Measurements from ENCODE around the gene TIMP2.
"Not testable (repeated sequence)": the region's sequence is repeated elsewhere in the genome, so short reads cannot be mapped to it uniquely, and the experiment has no call there.

Gene TIMP2

GRCh38 chr17:78947235-78948149 is 22.3 kb upstream of the TIMP2 start:
- Histone ChIP-seq H3K9ac (ENCODE audit: low read depth, low read length) (no peak overlapping the region), H3K36me3 (ENCODE audit: insufficient read depth, low read length) (no peaks in the 10 kb centered on the region), H3K9me3 (ENCODE audit: control insufficient read depth, insufficient read depth, low read length) (peaks cover 8% of the 10 kb centered on the region; the same call in 1 of the 2 replicates), H3K4me1 (ENCODE audit: insufficient read depth, low read length) (peaks cover 9% of the 10 kb centered on the region; the same call in 1 of the 2 replicates)

GRCh38 chr17:78946631-78947030 is 21.4 kb upstream of the TIMP2 start:
- Histone ChIP-seq H3K36me3 (ENCODE audit: insufficient read depth, low read length) (no peaks in the 10 kb centered on the region), H3K4me1 (ENCODE audit: insufficient read depth, low read length) (peaks cover 9% of the 10 kb centered on the region; the same call in 1 of the 2 replicates), H3K9ac (ENCODE audit: low read depth, low read length) (no peak overlapping the region), H3K9me3 (ENCODE audit: control insufficient read depth, insufficient read depth, low read length) (peaks cover 8% of the 10 kb centered on the region; the same call in 1 of the 2 replicates)

GRCh38 chr17:78946131-78946530 is 20.9 kb upstream of the TIMP2 start:
- no peak overlapping the region for H3K9ac ChIP-seq (ENCODE audit: low read depth, low read length)

DNA sequence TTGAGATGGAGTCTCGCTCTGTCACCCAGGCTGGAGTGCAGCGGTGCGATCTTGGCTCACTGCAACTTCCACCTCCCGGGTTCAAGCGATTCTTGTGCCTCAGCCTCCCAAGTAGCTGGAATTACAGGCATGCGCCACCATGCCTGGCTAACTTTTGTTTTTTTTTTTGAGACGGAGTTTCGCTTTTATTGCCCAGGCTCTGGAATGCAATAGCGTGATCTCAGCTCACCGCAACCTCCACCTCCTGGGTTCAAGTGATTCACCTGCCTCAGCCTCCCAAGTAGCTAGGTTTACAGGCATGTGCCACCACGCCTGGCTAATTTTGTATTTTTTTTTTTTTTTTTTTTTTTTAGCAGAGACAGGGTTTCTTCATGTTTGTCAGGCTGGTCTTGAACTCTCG is 20.3 kb upstream of the TIMP2 start:
- H3K9me3 ChIP-seq (ENCODE audit: control insufficient read depth, insufficient read depth, low read length); H3K9ac ChIP-seq (ENCODE audit: low read depth, low read length); H3K36me3 ChIP-seq (ENCODE audit: insufficient read depth, low read length): not testable (repeated sequence)
- peaks cover 13% of the 10 kb centered on the region; the same call in 1 of the 2 replicates for H3K4me1 ChIP-seq (ENCODE audit: insufficient read depth, low read length)

More at GRCh38 chr17:78946131-78946530, 20.9 kb upstream of the TIMP2 start:
- Histone ChIP-seq H3K4me1 (ENCODE audit: insufficient read depth, low read length) (peaks cover 9% of the 10 kb centered on the region; the same call in 1 of the 2 replicates), H3K9me3 (ENCODE audit: control insufficient read depth, insufficient read depth, low read length) (peaks cover 4% of the 10 kb centered on the region; the same call in 1 of the 2 replicates), H3K36me3 (ENCODE audit: insufficient read depth, low read length) (no peaks in the 10 kb centered on the region)

DNA sequence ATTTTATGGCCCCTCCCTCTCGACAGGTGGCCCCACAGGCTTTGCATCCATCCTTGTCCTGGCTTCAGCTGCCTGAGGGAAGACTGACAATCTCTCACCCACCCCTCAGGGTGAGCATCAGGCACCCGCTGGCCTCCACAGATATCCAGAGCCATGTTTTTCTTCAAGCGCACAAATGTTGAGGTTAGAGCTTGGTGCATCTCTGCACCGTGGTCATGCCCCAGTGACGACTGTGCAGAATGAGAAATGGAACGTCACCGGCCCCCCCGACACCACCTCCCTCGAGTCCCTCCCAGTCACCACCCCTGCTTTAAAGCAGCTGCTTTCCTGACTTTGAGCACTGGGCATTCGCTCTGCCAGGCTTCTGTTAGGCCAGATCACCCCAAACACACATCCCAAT is 19.8 kb upstream of the TIMP2 start:
- Histone ChIP-seq H3K36me3 (ENCODE audit: insufficient read depth, low read length) (no peaks in the 10 kb centered on the region), H3K9me3 (ENCODE audit: control insufficient read depth, insufficient read depth, low read length) (no peaks in the 10 kb centered on the region), H3K4me1 (ENCODE audit: insufficient read depth, low read length) (peaks cover 14% of the 10 kb centered on the region; the same call in 1 of the 2 replicates), H3K9ac (ENCODE audit: low read depth, low read length) (no peak overlapping the region)

DNA sequence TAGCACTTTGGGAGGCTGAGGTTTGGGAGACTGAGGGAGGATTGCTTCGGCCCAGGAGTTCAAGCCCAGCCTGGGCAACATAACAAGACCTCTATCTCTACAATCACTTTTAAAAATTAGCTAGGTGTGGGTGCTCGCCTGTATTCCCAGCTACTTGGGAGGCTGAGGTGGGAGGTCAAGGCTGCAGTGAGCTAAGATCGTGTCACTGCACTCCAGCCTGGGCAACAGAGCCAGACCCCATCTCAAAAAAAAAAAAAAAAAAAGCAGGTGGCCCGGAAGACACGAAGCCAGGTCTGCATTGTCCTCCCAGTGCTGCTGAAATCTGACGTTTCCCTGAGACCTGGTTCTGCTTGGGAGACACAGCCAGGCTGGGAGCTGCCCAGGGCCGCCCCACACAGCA is 18.8 kb upstream of the TIMP2 start:
- Histone ChIP-seq H3K4me1 (ENCODE audit: insufficient read depth, low read length) (peaks cover 19% of the 10 kb centered on the region; the same call in 1 of the 2 replicates), H3K36me3 (ENCODE audit: insufficient read depth, low read length) (no peaks in the 10 kb centered on the region), H3K9me3 (ENCODE audit: control insufficient read depth, insufficient read depth, low read length) (no peaks in the 10 kb centered on the region), H3K9ac (ENCODE audit: low read depth, low read length) (no peak overlapping the region)

GRCh38 chr17:78940708-78941107 is 15.5 kb upstream of the TIMP2 start:
- Histone ChIP-seq H3K9ac (ENCODE audit: low read depth, low read length) (no peak overlapping the region), H3K9me3 (ENCODE audit: control insufficient read depth, insufficient read depth, low read length) (no peaks in the 10 kb centered on the region), H3K36me3 (ENCODE audit: insufficient read depth, low read length) (no peaks in the 10 kb centered on the region), H3K4me1 (ENCODE audit: insufficient read depth, low read length) (peaks cover 13% of the 10 kb centered on the region; the same call in 1 of the 2 replicates)

DNA sequence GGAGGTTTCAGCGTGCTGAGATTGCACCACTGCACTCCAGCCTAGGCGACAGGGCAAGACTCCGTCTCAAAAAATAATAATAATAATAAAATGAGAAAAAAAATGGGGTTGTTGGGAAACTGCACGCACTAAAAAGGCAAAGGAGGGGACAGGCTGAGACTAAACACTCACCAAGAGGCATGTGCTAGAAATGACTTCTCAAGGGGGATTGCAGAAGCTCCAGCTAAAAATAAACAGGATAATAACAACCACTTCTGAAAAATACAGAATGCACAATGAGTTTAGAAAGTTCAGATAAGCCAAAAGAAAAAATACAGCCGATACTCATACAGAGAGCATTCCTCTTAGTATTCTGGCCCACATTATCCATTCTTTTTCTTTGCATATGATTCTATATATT is 15.1 kb upstream of the TIMP2 start:
- H3K4me1 ChIP-seq (ENCODE audit: insufficient read depth, low read length), result peaks cover 16% of the 10 kb centered on the region; the same call in 1 of the 2 replicates
- H3K9ac ChIP-seq (ENCODE audit: low read depth, low read length), result no peak overlapping the region
- no peaks in the 10 kb centered on the region for H3K9me3 ChIP-seq (ENCODE audit: control insufficient read depth, insufficient read depth, low read length)

DNA sequence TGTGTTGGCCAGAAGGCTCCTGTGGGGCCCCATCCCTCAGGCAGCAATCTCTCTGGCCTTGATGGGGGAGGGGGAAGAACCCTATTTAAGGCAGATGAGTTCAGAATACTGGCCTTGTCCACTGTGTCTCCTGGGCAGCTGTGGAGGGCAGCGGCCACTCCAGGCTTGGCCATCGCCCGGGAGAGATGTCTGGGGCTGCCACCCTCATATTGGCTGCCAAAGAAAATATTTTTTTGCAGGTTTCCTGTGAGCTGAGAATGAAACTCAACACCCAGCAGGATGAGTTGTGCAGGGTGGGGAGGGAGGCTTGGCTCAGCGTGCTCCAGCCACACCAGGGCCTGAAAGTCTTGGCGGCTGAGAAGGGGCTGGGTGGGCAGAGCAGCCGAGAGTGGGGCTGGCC is 14.4 kb upstream of the TIMP2 start:
- Histone ChIP-seq H3K9ac (ENCODE audit: low read depth, low read length) (no peak overlapping the region), H3K9me3 (ENCODE audit: control insufficient read depth, insufficient read depth, low read length) (no peaks in the 10 kb centered on the region), H3K4me1 (ENCODE audit: insufficient read depth, low read length) (peaks cover 20% of the 10 kb centered on the region; the same call in 1 of the 2 replicates)

More for the DNA sequence above, 15.1 kb upstream of the TIMP2 start:
- H3K36me3 ChIP-seq (ENCODE audit: insufficient read depth, low read length), result no peaks in the 10 kb centered on the region

GRCh38 chr17:78937561-78937960 is 12.4 kb upstream of the TIMP2 start:
- H3K4me1 ChIP-seq (ENCODE audit: insufficient read depth, low read length), result peaks cover 36% of the 10 kb centered on the region; the same call in 1 of the 2 replicates
- H3K36me3 ChIP-seq (ENCODE audit: insufficient read depth, low read length), result no peaks in the 10 kb centered on the region
- no peaks in the 10 kb centered on the region for H3K9me3 ChIP-seq (ENCODE audit: control insufficient read depth, insufficient read depth, low read length)
- H3K9ac ChIP-seq (ENCODE audit: low read depth, low read length), result no peak overlapping the region

More for the DNA sequence above, 14.4 kb upstream of the TIMP2 start:
- H3K36me3 ChIP-seq (ENCODE audit: insufficient read depth, low read length), result no peaks in the 10 kb centered on the region

GRCh38 chr17:78935419-78936323 is 10.5 kb upstream of the TIMP2 start:
- Histone ChIP-seq H3K9me3 (ENCODE audit: control insufficient read depth, insufficient read depth, low read length) (no peaks in the 10 kb centered on the region), H3K36me3 (ENCODE audit: insufficient read depth, low read length) (no peaks in the 10 kb centered on the region), H3K4me1 (ENCODE audit: insufficient read depth, low read length) (peaks cover 35% of the 10 kb centered on the region; the same call in 1 of the 2 replicates), H3K9ac (ENCODE audit: low read depth, low read length) (no peak overlapping the region)

DNA sequence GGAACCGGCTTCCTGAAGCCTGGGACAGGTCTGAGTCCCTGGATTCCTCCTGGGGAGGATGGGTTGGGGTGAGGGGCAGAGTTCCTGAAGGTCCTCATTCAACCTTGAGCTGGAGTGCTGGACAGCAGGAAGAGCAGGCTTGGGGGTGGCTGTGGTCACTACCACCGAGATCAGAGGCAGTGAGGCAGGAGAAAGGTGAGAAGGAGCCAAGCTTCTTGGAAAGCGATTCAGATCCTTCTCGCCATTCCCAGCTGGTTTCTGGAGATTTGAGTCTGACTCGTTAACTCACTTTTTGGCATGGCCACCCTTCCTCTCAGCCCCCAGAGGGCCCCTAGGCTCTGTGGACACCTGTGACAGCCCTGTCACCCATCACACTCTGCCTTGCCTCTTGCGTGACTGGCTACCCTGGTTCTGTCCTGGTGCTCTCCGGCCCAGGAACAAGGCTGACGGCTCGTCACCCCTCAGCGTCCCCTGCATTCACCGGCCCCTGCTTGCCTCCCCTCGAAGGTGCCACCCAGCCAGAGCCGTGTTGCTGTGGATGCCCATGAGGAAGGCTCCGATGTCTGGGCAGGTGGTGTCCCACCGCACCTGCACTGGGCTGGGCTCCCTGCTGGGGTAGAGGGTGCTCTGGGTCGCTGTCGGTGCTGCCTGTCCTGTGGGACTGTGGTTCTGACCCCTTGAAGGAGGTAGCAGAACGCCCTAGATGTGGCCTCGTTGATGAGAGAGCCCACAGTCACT is 9.7 kb upstream of the TIMP2 start:
- peaks cover 31% of the 10 kb centered on the region; the same call in 1 of the 2 replicates for H3K4me1 ChIP-seq (ENCODE audit: insufficient read depth, low read length)
- H3K36me3 ChIP-seq (ENCODE audit: insufficient read depth, low read length), result no peaks in the 10 kb centered on the region
- no peak overlapping the region for H3K9ac ChIP-seq (ENCODE audit: low read depth, low read length)
- H3K9me3 ChIP-seq (ENCODE audit: control insufficient read depth, insufficient read depth, low read length), result no peaks in the 10 kb centered on the region

GRCh38 chr17:78933959-78934568 is 8.9 kb upstream of the TIMP2 start:
- no peak overlapping the region for H3K9ac ChIP-seq (ENCODE audit: low read depth, low read length)
- H3K36me3 ChIP-seq (ENCODE audit: insufficient read depth, low read length), result no peaks in the 10 kb centered on the region
- no peaks in the 10 kb centered on the region for H3K9me3 ChIP-seq (ENCODE audit: control insufficient read depth, insufficient read depth, low read length)
- H3K4me1 ChIP-seq (ENCODE audit: insufficient read depth, low read length), result peaks cover 27% of the 10 kb centered on the region; the same call in 1 of the 2 replicates

All from ES-I3 (cell line).